Measurements from ENCODE around the gene PIM3. TPM values are rescaled to one million over a fixed set of nuclear protein-coding genes. Genes with fewer than 3 reads are reported as not detected.

Gene PIM3
- total RNA-seq, 2 experiments from 2014 or later = 224 to 230 TPM

GRCh38 chr22:49961005-49961600, 531 bp downstream of the PIM3 start:
- no peaks in the 10 kb centered on the region for H3K27me3 Mint-ChIP-seq
- Histone ChIP-seq H3K36me3 (ENCODE audit: insufficient read depth, low read length) (peaks cover 32% of the 10 kb centered on the region), H3K4me1 (ENCODE audit: insufficient read depth, low read length) (peaks cover 47% of the 10 kb centered on the region), H3K4me3 (ENCODE audit: low read length) (peak overlapping the region; percentile 82), H3K9me3 (ENCODE audit: control insufficient read depth in 1 of 2, insufficient read depth in 1 of 2, low read length in 2 of 2) (no peaks in the 10 kb centered on the region), H3K27ac (ENCODE audit: low read depth in 1 of 2, low read length in 2 of 2) (peak overlapping the region in 1 of 2 donors; percentile 91), H3K27me3 (ENCODE audit: control insufficient read depth in 1 of 2, insufficient read depth in 2 of 2, low read length in 2 of 2) (no peaks in the 10 kb centered on the region)
- no peaks in the 10 kb centered on the region for H3K9me3 Mint-ChIP-seq
- peak overlapping the region; percentile 96 for H3K4me3 Mint-ChIP-seq
- peak overlapping the region; percentile 97 for H3K27ac Mint-ChIP-seq
- intact Hi-C loops (cut with DNase I, micrococcal nuclease) = loop anchor here in 1 of 2 experiments (5.0 kb wide), 1 partner anchor 34 kb away; no protein-coding TSS in a partner anchor
- POLR2A ChIA-PET = interaction anchor here (0.7 to 5.9 kb wide), 16 partner anchors 10 to 132 kb away, joined by 3 to 92 read pairs (median 8); partner anchors contain the start of genes ALG12 and CRELD2
- peaks cover 41% of the 10 kb centered on the region for H3K36me3 Mint-ChIP-seq (ENCODE audit: low read depth)
- peak in 10 of 14 experiments; percentile 11 to 67 (median 50) for DNase-seq
- no peak for ATAC-seq (ENCODE audit: poor library complexity)
- CTCF ChIA-PET = interaction anchor here (1.3 kb wide), 1 partner anchor 69 kb away, joined by 4 read pairs; no protein-coding TSS in a partner anchor
- no peak for TF ChIP-seq CTCF (IDR thresholded peaks at IDR 0.05)
- peaks cover 19% of the 10 kb centered on the region for H3K4me1 Mint-ChIP-seq (ENCODE audit: low read depth)

DNA sequence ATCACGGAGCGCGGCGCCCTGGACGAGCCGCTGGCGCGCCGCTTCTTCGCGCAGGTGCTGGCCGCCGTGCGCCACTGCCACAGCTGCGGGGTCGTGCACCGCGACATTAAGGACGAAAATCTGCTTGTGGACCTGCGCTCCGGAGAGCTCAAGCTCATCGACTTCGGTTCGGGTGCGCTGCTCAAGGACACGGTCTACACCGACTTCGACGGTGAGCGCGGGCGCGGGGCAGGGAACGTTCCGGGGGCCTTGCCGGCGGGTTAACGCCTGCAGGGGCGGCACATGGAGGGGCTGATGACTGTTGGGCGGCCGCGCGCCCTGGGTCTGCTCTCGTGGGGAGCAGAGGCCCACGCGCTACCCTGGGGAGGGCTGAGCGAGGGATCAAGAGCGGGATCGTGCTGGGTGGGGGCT, 1.0 kb downstream of the PIM3 start:
- peak overlapping the region; percentile 82 for H3K4me3 ChIP-seq (ENCODE audit: low read length)
- H3K36me3 ChIP-seq (ENCODE audit: insufficient read depth, low read length) = peaks cover 32% of the 10 kb centered on the region
- ATAC-seq (ENCODE audit: poor library complexity) = no peak
- H3K27ac Mint-ChIP-seq = peak overlapping the region; percentile 97
- intact Hi-C loops (cut with DNase I, micrococcal nuclease) = loop anchor here (1.0 to 5.0 kb wide), 3 partner anchors 25 to 69 kb away; no protein-coding TSS in a partner anchor
- no peaks in the 10 kb centered on the region for H3K9me3 ChIP-seq (ENCODE audit: control insufficient read depth in 1 of 2, insufficient read depth in 1 of 2, low read length in 2 of 2)
- H3K27ac ChIP-seq (ENCODE audit: low read depth in 1 of 2, low read length in 2 of 2) = peak overlapping the region; percentile 82 to 91
- H3K9me3 Mint-ChIP-seq = no peaks in the 10 kb centered on the region
- H3K4me3 Mint-ChIP-seq = peak overlapping the region; percentile 96
- DNase-seq = peak in 2 of 14 experiments; percentile 21 to 45
- peaks cover 53% of the 10 kb centered on the region for H3K4me1 ChIP-seq (ENCODE audit: insufficient read depth, low read length)
- no peak for TF ChIP-seq CTCF (IDR thresholded peaks at IDR 0.05)
- peaks cover 19% of the 10 kb centered on the region for H3K4me1 Mint-ChIP-seq (ENCODE audit: low read depth)
- H3K36me3 Mint-ChIP-seq (ENCODE audit: low read depth) = peaks cover 44% of the 10 kb centered on the region
- H3K27me3 ChIP-seq (ENCODE audit: control insufficient read depth in 1 of 2, insufficient read depth in 2 of 2, low read length in 2 of 2) = no peaks in the 10 kb centered on the region
- H3K27me3 Mint-ChIP-seq = no peaks in the 10 kb centered on the region
- POLR2A ChIA-PET = interaction anchor here (0.7 to 5.9 kb wide), 12 partner anchors 9 to 123 kb away, joined by 3 to 92 read pairs (median 8); no protein-coding TSS in a partner anchor
- CTCF ChIA-PET = interaction anchor here (1.2 kb wide), 1 partner anchor 31 kb away, joined by 11 read pairs; no protein-coding TSS in a partner anchor

- Histone ChIP-seq H3K9me3 (ENCODE audit: control insufficient read depth in 1 of 2, insufficient read depth in 1 of 2, low read length in 2 of 2) (no peaks in the 10 kb centered on the region), H3K27me3 (ENCODE audit: control insufficient read depth in 1 of 2, insufficient read depth in 2 of 2, low read length in 2 of 2) (no peaks in the 10 kb centered on the region), H3K4me3 (ENCODE audit: low read length) (peak overlapping the region; percentile 82), H3K4me1 (ENCODE audit: insufficient read depth, low read length) (peaks cover 58% of the 10 kb centered on the region), H3K36me3 (ENCODE audit: insufficient read depth, low read length) (peaks cover 32% of the 10 kb centered on the region), H3K27ac (ENCODE audit: low read depth in 1 of 2, low read length in 2 of 2) (peak overlapping the region; percentile 91 to 94)
- H3K4me1 Mint-ChIP-seq (ENCODE audit: low read depth) = peaks cover 20% of the 10 kb centered on the region
- no peak for TF ChIP-seq CTCF (IDR thresholded peaks at IDR 0.05)
- no peaks in the 10 kb centered on the region for H3K9me3 Mint-ChIP-seq
- peaks cover 45% of the 10 kb centered on the region for H3K36me3 Mint-ChIP-seq (ENCODE audit: low read depth)
- peak overlapping the region; percentile 96 for H3K4me3 Mint-ChIP-seq
- peak overlapping the region; percentile 97 for H3K27ac Mint-ChIP-seq
- ATAC-seq (ENCODE audit: poor library complexity) = peak; percentile 46
- POLR2A ChIA-PET = interaction anchor here (1.2 to 5.9 kb wide), 10 partner anchors 9 to 124 kb away, joined by 4 to 92 read pairs (median 12); no protein-coding TSS in a partner anchor
- intact Hi-C loops (cut with DNase I, micrococcal nuclease) = loop anchor here (1.0 to 5.0 kb wide), 3 partner anchors 26 to 68 kb away; no protein-coding TSS in a partner anchor
- DNase-seq = peak; percentile 52 to 96 (median 77)
- H3K27me3 Mint-ChIP-seq = no peaks in the 10 kb centered on the region
- CTCF ChIA-PET = interaction anchor here (1.0 to 1.2 kb wide), 2 partner anchors 31 kb away, joined by 3 to 11 read pairs; no protein-coding TSS in a partner anchor
Observed at GRCh38 chr22:49962012-49962750, 1.6 kb downstream of the PIM3 start.
